Neural cell (in vitro differentiated cells): ENCODE data around the gene ATE1. TPM values are rescaled to one million over a fixed set of nuclear protein-coding genes. Genes with fewer than 3 reads are reported as not detected.

ENCODE experiments used
- H2AFZ ChIP-seq: fragments of 200-600, 300-800 bp; sonication (generic), shearing (Covaris generic); 2 replicates; pipeline ENCODE4 v1.6.0; 2014; ENCODE audit warnings: low read depth, mild to moderate bottlenecking, antibody characterized with exemption, low read length, moderate library complexity
- H3F3A ChIP-seq: fragments of 200-600 bp; shearing (Covaris generic); 2 replicates; pipeline ENCODE4 v1.6.1; 2016; ENCODE audit warnings: mild to moderate bottlenecking, moderate library complexity, mixed read lengths, antibody characterized with exemption, low read length; ENCODE audit not compliant: insufficient read depth, poor library complexity, severe bottlenecking
- H3K27ac ChIP-seq: fragments of 200-600, 300-800 bp; sonication (generic), shearing (Covaris generic); 2 replicates; pipeline ENCODE4 v1.5.1; 2014; ENCODE audit warnings: mild to moderate bottlenecking, low read length, moderate library complexity
- H3K27me3 ChIP-seq: fragments of 300-800, 200-600 bp; sonication (generic), shearing (Covaris generic); 2 replicates; pipeline ENCODE4 v1.6.0; 2014; ENCODE audit warnings: mild to moderate bottlenecking, low read depth, low read length, moderate library complexity; ENCODE audit not compliant: insufficient read depth
- H3K36me3 ChIP-seq: fragments of 300-800, 200-600 bp; sonication (generic), shearing (Covaris generic); 2 replicates; pipeline ENCODE4 v1.5.1; 2014; ENCODE audit warnings: mild to moderate bottlenecking, antibody characterized with exemption, low read length, moderate library complexity; ENCODE audit not compliant: insufficient read depth
- H3K4me2 ChIP-seq: fragments of 300-800, 200-600 bp; sonication (generic), shearing (Covaris generic); 2 replicates; pipeline ENCODE4 v1.6.0; 2014; ENCODE audit warnings: mild to moderate bottlenecking, low read length
- H3K4me3 ChIP-seq: fragments of 300-800, 200-600 bp; sonication (generic), shearing (Covaris generic); 2 replicates; pipeline ENCODE4 v1.5.1; 2014; ENCODE audit warnings: mild to moderate bottlenecking, low read length, moderate library complexity
- H3K79me2 ChIP-seq: fragments of 200-600 bp; shearing (Covaris generic); replicated peaks from 2 replicates; pipeline ENCODE4 v1.6.0; 2014; ENCODE audit warnings: mild to moderate bottlenecking, low read length, moderate library complexity; ENCODE audit not compliant: insufficient read depth
- H3K9ac ChIP-seq: fragments of 300-800, 200-600 bp; sonication (generic), shearing (Covaris generic); 2 replicates; pipeline ENCODE4 v1.6.1; 2016; ENCODE audit warnings: mild to moderate bottlenecking, low read length, mixed read lengths
- H3K9me2 ChIP-seq: fragments of 200-600 bp; shearing (Covaris generic); 2 replicates; pipeline ENCODE4 v1.6.1; 2016; ENCODE audit warnings: mild to moderate bottlenecking, low read length, mixed read lengths; ENCODE audit not compliant: insufficient read depth
- H3K9me3 ChIP-seq: fragments of 200-600, 300-800 bp; sonication (generic), shearing (Covaris generic); 2 replicates; pipeline ENCODE4 v1.6.1; 2016; ENCODE audit warnings: mild to moderate bottlenecking, mixed run types, low read length, moderate library complexity, mixed read lengths
- H4K20me1 ChIP-seq: fragments of 200-600 bp; shearing (Covaris generic); 2 replicates; pipeline ENCODE4 v1.6.1; 2016; ENCODE audit warnings: mild to moderate bottlenecking, mixed run types; ENCODE audit not compliant: insufficient read depth
- CTCF ChIP-seq: fragments of 450-650 bp; IDR thresholded peaks from 2 replicates; pipeline ENCODE4 v1.5.1; 2014; ENCODE audit warnings: antibody characterized with exemption, mild to moderate bottlenecking, moderate library complexity; ENCODE audit not compliant: poor library complexity, severe bottlenecking
- EP300 ChIP-seq: fragments of 450-650 bp; conservative IDR thresholded peaks from 2 replicates; pipeline ENCODE4 v1.6.1; 2014; ENCODE audit warnings: antibody characterized with exemption, mild to moderate bottlenecking, moderate library complexity; ENCODE audit not compliant: poor library complexity, severe bottlenecking
- EZH2 ChIP-seq: fragments of 200-600, 300-800 bp; shearing (Covaris generic), sonication (generic); IDR thresholded peaks from 2 replicates; pipeline ENCODE4 v1.6.1; 2014; ENCODE audit warnings: antibody characterized with exemption, low read length, borderline replicate concordance, mild to moderate bottlenecking; ENCODE audit not compliant: insufficient read depth, poor library complexity, severe bottlenecking
- MXI1 ChIP-seq: fragments of 450-650 bp; conservative IDR thresholded peaks from 2 replicates; pipeline ENCODE4 v1.6.1; 2014; ENCODE audit warnings: antibody characterized with exemption, mild to moderate bottlenecking; ENCODE audit not compliant: poor library complexity, severe bottlenecking
- POLR2AphosphoS5 ChIP-seq: IDR thresholded peaks from 2 replicates; pipeline ENCODE4 v1.6.1; 2012
- RAD21 ChIP-seq: fragments of 450-650 bp; conservative IDR thresholded peaks from 2 replicates; pipeline ENCODE4 v1.6.1; 2014; ENCODE audit warnings: antibody characterized with exemption, mild to moderate bottlenecking, moderate library complexity
- REST ChIP-seq: IDR thresholded peaks from 2 replicates; pipeline ENCODE4 v1.6.1; 2012; ENCODE audit warnings: borderline replicate concordance
- SMC3 ChIP-seq: fragments of 450-650 bp; conservative IDR thresholded peaks from 2 replicates; pipeline ENCODE4 v1.6.1; 2014; ENCODE audit warnings: antibody characterized with exemption, mild to moderate bottlenecking, moderate library complexity; ENCODE audit not compliant: poor library complexity
- TAF1 ChIP-seq: IDR thresholded peaks from 2 replicates; pipeline ENCODE4 v1.6.1; 2012; ENCODE audit warnings: low read depth
- polyA plus RNA-seq: library from polyadenylated mRNA; depleted of rRNA; stranded (reverse); fragments of >200 nt; gene quantifications from 2 replicates; pipeline ENCODE4 v1.2.3, GENCODE V29; 2014

The ATE1 gene
- polyA plus RNA-seq, 1 donor from 2014 or later: 23.7 TPM

DNA sequence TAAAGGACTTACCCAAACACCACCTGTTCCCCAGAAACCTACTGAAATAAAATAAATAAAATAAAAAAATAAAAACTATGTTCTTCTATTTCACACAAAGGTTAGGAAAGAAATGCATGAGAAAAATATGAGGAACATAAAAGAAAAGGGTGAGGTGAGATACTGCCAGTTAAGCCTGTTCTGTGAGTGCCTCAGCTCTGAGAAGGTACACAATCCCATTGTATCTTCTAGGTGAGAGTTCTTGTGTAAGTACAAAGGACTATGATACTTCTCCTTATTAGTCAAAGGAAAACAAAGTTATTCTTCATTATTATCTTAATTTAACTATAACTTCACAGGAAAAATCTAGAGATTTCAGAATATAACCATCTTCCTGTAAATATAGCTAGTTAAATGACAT, 86.0 kb downstream of the ATE1 start:
- Histone ChIP-seq H4K20me1 (no peaks in the 10 kb centered on the region), H3K9me2 (no peaks in the 10 kb centered on the region), H3K79me2 (no peaks in the 10 kb centered on the region), H3K4me3 (no peak overlapping the region), H2AFZ (no peak overlapping the region), H3K27ac (no peak overlapping the region), H3K27me3 (no peaks in the 10 kb centered on the region), H3K4me2 (no peak overlapping the region), H3K36me3 (no peaks in the 10 kb centered on the region), H3K9ac (no peak overlapping the region), H3F3A (no peaks in the 10 kb centered on the region), H3K9me3 (no peaks in the 10 kb centered on the region)
- TF ChIP-seq CTCF: no peak
- no peak for TF ChIP-seq RAD21
- no peak for TF ChIP-seq TAF1
- TF ChIP-seq REST: no peak
- TF ChIP-seq MXI1: no peak
- no peak for TF ChIP-seq EZH2
- TF ChIP-seq SMC3: no peak
- no peak for TF ChIP-seq POLR2AphosphoS5
- TF ChIP-seq EP300: no peak

GRCh38 chr10:121838931-121839330, 88.9 kb downstream of the ATE1 start:
- H4K20me1 ChIP-seq: no peaks in the 10 kb centered on the region
- H3K79me2 ChIP-seq: no peaks in the 10 kb centered on the region
- no peak overlapping the region for H3K9ac ChIP-seq
- no peak overlapping the region for H2AFZ ChIP-seq
- no peak overlapping the region for H3K4me2 ChIP-seq
- H3F3A ChIP-seq: no peaks in the 10 kb centered on the region
- TF ChIP-seq TAF1: no peak
- no peak for TF ChIP-seq MXI1
- TF ChIP-seq SMC3: no peak
- TF ChIP-seq CTCF: no peak
- TF ChIP-seq RAD21: no peak
- no peak for TF ChIP-seq EP300
- TF ChIP-seq POLR2AphosphoS5: no peak
- TF ChIP-seq REST: no peak
- no peak for TF ChIP-seq EZH2
- H3K9me2 ChIP-seq: no peaks in the 10 kb centered on the region
- no peaks in the 10 kb centered on the region for H3K36me3 ChIP-seq
- no peaks in the 10 kb centered on the region for H3K9me3 ChIP-seq
- no peaks in the 10 kb centered on the region for H3K27me3 ChIP-seq
- H3K27ac ChIP-seq: no peak overlapping the region
- no peak overlapping the region for H3K4me3 ChIP-seq
